Nucleus accumbens (tissue), 56 donors: Measurements from ENCODE around the gene HRG.
A peak's percentile ranks its signal among the peaks of the same experiment; 100 is the strongest.

Experiments used
- DNase-seq, 56 donors: peaks; one replicate each; lab custom pipeline; 2025; lab: John Stamatoyannopoulos, UW

The HRG gene

DNA sequence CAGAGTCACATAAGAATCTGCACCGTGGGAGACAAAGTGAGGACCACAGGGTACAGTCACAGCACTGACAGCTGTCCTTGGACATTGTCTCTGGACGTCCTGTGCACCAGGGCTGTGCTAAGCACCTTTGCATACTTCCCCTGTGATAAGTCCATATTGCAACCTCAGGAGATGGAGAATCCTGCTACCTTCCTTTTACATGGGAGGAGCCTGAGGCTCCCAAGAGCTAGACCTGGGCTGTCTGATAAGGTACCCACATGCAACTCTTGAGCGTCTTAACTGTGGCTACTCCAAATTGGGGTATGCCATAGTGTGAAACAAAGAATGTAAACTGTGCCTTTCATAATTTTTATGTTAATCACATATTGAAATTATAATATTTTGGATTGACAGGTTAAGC lies 28.1 kb upstream of the HRG start:
- no peak for DNase-seq

DNA sequence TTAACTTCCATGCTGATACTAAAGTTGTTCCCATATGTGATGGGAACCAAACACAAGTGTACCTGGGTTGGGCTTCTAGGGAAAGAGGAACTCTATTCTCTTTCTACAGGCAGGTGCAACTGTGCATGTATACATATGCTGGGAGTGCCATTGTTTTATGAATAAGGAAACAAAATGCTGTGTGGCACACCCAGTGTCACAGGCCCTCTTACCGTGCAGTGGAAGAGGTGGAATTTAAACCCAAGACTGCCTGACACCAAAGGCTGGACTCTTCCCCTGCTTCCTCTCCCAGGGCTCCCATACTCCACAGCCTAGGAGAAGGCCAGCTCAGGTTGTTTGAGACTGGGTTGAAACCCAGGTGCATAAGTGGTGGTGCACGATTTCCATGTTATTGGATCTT lies 27.6 kb upstream of the HRG start:
- DNase-seq, result no peak

DNA sequence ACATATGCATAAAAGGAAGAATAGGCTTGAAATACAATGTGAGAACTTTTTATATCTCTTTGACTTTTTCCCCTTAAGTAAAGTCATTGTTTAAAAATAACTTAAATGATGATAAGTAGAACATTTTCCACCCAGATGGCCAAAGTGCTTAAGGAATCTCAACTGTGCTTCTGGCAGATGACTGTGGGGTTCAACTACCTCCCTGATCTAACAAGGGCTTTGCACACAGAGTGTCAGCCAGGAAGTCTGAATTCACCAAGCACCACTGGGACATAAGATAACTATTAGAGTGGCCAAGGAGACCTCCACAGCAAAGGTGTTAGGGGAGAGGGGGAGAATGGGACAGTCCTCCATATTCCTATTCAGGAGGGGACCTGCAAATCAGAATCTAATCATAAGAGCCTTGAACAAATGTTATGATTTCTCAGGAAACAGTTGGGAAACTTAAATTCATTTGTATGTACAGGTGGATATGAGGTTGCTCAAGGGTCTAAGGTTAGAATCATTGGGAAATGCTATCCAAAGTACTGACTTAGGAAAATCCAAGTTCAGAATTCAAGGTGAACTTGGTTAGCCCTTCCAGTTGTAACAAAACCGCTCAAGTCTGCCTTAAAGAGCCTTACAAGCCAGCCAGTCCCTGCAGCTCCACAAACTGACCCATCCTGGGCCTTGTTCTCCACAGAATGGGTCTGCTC lies 25.9 kb upstream of the HRG start, which contains the start of gene FETUB:
Gene FETUB (plus strand): TSS at position 622 of the 695 bp plus-strand sequence. CDS start 62 bp downstream, at position 684.
- no peak for DNase-seq

DNA sequence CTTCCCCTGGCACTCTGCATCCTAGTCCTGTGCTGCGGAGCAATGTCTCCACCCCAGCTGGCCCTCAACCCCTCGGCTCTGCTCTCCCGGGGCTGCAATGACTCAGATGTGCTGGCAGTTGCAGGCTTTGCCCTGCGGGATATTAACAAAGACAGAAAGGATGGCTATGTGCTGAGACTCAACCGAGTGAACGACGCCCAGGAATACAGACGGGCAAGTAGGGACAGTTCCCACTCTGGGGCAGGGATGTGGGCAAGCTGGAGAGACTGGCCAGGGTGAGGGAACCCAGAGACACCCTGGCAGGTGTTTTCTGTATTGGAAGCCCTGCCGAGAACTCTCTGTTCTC lies 25.4 kb upstream of the HRG start:
- DNase-seq, result peak in 18 of 56 donors; percentile 2 to 61 (median 10)

DNA sequence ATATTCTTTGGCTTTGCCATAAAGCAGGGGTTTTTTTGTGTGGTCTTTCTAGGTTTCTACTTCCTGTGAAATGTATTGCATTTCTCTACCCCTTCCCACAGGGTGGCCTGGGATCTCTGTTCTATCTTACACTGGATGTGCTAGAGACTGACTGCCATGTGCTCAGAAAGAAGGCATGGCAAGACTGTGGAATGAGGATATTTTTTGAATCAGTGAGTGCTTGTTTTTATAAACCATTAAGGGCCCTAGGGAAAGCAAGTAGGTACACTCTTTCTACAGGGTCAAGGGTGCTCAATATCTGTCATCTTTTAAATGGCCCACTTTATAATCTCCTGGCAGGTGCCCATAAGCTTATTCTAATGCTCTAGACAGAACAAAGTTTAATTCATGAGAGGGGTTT lies 24.9 kb upstream of the HRG start:
- no peak for DNase-seq

DNA sequence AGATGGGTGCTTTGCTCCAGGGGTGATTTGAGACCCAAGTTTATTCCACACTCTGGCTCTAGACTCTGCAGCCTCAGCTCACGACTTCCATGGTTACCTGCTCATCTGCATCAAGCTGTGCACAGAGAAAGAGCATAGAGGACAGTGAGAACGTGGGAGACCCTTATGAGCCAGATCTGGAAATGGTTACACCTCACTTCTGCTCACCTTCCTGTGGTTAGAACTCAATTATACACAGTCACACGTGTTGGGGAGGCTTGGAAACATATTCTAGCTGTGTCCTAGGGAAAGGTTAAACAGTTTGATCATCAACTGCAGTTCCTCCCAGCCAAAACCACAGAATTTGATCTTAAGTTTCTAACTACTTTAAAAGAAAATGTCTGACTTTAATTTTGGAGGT lies 23.8 kb upstream of the HRG start:
- no peak for DNase-seq

DNA sequence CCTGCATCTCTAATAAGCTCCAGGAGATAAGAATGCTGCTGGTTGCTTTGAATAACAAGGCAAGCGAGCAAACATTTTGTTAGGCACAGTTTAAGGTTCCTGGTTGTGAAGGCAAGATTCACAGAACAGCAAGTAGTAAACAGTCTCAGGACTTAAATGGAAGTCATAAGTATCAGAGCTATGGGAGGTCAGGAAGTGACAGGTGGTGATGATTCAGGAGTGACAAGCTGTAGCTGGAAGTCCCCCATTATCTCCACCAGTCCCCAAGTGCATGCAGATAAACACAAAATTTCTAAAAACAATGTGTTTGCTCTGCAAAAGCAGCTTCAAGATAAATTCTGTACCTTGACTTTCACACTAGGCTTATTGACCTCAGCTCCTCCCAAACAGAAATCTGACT lies 22.3 kb upstream of the HRG start:
- no peak for DNase-seq

DNA sequence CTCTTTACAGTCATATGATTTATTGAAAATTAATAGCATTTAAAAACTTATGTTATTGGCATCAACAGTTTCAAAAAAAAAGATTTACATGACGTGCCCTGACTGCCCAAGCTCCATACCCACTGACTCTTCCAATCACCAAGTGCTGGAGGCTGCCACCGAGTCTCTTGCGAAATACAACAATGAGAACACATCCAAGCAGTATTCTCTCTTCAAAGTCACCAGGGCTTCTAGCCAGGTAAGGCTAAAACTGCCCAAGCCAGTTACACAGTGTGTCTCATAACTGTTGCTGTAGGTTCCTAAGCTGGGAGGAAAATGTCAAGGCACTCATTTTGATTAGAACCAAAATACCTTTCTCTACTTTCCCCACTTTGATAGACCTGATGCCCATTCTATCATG lies 21.1 kb upstream of the HRG start:
- no peak for DNase-seq

DNA sequence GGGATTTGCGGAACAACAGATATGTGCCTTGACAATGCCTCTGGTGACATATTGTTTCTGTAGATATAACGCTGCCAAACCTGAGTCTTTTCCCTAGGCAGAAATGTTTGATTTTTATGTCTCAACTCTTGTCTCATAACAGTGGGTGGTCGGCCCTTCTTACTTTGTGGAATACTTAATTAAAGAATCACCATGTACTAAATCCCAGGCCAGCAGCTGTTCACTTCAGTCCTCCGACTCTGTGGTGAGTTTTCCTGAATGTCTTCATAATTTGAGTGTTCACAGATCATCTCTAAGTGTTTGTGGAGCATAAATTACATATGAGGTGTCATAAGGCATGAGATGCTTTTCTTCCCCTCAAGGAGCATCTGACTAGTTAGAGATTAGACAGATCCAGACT lies 19.7 kb upstream of the HRG start:
- DNase-seq, result no peak

DNA sequence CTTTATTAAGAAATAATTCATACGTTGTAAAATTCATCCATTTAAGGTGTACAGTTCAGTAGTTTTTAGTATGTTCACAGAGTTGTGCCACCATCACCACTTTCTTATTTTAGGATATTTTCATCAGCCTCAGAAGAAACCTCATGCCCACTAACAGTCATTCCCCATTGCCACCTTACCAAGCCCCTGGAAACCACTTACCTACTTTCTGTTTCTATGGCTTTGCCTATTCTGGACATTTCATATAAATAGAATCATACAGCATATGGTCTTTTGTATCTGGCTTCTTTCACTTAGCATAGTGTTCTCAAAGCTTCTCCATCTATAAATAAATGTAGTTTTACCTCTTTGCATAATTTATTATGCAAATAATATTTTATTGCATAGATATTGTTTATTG lies 19.0 kb upstream of the HRG start:
- no peak for DNase-seq

DNA sequence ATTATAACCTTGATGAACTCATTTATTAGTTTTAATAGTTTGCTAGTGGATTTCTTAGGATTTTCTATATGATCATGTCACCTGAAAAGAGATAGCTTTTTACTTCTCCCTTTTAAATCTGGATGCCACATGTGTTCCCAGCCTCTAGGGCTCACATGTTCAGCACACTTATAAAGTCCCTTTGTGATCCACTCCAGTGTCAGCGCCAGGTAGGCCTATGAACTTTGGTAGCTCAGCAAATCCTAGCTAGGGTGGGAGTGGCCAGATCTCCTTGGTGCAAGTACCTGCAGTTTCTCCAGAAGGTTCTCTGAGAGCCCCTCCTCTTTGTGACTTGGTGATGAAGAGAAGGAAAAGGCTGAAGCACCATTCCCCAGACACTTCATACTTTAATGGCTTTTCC lies 17.0 kb upstream of the HRG start:
- no peak for DNase-seq

DNA sequence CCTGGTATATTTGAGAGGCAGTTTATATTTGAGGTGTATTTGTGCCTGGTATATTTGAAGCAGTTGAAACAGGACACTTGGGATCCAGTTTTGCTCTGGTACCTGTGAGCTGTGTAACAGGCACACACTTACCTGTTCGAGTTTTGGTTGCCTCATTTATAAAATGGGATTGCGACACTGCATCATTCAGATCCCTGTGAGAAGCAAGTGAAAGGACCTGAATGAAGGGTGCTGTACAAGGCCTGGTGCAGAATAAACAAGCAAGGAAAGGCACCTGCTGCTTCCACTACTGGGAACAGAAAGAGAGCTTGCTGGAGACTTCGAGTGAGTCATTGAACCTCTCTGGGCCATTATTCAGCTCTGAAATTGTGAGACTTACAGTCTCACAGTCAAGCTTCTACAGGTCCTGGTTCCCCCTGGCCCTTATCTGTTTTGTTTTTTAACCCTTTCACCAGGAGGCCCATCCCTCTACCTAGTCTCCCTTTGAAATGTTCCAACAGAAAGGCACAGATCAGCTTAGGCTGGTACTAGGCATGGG lies 14.1 kb upstream of the HRG start:
- DNase-seq, result no peak

DNA sequence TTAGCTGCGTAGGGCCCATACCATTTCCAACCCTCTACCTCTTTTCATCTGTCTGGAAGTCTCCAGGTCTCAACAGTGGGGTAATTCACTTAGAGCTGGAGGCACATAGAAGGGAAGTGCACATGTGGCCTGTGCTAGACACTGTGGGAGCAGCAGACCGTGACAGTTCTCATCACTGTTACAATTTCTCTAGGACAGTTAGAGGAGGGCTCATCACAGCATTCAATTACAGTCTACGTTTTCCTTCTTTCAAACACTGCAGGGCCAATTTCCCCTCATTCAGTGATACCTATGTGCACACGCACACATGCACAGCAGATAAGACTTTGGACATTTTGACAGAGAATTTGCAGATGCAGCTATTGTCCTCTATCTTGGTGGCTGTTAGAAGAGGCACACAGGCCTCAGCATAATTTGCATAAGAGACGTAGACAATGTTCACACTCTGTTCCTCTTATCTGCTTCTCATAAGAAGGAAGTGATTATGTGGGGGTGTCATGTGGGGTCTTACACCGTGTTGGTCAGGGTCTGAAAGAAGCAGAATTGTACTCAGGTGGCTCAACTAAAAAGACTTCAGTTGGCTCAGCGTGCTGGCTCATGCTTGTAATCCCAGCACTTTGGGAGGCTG lies 12.6 kb upstream of the HRG start:
- no peak for DNase-seq

DNA sequence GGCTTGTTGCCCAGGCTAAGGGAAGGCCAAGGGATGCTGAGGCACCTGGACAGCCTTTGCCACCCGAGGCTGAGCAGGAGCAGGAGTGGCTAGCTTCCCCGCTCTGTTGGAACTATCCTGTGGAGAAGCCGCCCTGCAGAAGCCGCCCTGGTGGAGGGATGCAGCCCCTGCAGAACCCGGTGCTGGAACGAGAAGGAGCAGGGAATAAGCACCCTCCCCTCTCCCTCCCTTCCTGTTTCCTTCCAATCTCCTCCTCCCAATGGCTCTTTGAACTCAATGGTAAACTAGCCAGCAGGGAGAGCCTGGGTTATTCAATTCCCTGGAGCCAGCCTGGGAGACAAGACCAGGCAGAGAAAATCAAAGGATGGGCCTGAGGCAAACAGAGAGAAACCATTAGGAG lies 11.8 kb upstream of the HRG start:
- no peak for DNase-seq

DNA sequence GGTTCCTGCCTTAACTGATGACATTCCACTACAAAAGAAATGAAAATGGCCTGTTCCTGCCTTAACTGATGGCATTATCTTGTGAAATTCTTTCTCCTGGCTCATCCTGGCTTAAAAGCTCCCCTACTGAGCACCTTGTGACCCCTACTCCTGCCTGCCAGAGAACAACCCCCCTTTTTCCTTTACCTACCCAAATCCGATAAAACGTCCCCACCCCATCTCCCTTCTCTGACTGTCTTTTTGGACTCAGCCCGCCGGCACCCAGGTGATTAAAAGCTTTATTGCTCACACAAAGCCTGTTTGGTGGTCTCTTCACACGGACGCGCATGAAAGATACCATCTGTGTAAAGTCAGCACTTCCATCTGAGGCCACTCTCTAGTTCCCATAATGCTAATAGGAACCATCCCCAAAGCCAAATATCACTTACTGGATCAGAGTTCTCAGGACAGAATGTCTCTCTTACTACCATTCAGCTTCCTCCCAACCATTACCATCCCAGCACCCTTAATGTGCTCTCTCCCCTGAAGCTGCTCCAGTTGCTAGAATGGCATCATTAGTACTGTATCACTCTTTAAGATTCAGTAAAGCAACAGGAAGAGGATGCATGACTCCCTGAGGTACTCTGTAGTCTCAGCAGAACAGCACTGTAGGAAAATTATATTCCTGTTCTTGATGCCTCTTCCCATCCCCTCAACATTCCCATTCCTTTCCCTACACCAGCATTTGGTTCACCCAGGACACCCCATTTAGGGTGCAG lies 2.3 kb upstream of the HRG start:
- no peak for DNase-seq

DNA sequence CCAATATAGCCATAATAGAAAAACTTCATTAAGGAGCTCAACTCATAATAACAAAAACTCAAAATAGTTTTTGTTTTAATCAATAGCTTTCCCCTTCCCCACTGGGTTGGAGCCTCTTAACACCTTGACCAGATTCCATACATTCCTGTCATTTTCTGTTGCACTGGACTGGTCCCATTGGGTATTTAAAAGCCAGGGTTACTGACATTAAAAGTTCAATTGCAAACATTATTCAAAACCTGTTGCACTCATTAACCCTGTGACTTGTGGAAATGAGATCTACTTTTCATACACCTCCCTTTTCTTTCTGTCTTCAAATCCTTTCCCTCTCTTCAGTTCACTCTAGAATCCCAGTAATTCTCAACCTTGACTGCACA lies 1.7 kb upstream of the HRG start:
- no peak for DNase-seq

DNA sequence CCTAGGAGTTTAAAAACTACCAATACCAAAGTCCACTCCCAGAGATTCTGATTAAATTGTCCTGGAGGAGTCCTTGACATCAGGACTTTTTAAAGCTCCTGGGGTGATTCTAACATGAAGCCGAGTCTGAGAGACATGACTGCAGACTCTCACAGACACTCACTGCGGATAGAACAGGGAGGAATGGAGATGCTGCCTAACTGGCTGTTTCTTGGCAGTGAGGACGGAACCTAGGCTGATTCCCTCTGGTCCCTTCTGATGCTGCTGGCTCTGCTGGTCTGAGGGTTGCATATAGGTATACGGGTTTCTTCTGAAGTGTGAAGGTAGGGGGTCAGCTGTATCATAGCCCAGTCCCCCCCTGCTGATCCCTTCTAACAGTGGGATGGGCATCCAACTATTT lies 1.3 kb upstream of the HRG start:
- DNase-seq, result no peak

DNA sequence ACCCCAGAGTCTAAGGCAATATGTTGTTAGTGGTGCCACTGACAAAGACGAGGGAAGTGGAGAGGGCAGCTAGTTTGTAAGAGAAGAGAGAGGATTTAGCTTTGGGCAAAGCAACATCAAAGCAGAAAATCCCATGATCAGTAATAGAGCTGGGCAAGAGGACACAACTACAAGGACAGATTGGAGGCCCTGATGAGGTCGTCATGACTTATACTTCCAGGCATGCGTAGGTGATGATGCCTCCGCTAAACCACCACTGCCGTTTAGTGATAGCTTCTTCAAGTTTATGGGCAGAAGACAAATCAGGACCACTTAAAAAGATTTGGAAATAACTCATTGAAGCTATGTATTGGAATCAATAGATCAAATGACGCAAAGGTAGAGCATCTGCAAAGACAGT lies 2.6 kb downstream of the HRG start:
- no peak for DNase-seq

DNA sequence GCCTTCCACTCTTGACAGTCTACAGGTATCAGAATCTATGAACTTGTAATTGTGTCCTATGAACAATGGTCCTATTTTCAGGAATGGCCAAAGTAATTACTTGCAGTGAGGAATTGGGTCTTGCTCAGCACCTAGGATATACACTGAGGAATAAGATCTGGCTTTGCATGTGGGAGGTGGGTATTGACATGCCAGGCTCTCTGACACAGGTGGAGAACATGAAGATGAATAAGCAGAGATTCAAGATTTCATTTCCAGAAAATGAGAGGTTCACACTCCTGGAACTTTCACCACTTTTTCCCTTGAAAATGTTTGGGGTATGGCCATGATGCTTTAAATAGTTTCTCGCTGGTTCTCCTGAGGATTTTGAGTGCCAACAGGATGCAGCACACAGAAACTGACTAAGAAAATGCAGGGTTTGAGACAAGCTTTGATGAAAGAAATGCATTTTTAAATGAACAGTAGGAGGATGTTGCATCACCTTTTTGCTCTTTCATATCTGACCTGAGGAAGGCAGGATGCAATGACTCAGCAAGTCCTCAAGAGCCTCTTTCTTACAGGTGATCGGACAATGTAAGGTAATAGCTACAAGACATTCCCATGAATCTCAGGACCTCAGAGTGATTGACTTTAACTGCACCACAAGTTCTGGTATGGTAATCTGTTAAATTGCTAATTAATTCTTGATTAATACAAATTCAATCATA lies 3.7 kb downstream of the HRG start:
- no peak for DNase-seq

DNA sequence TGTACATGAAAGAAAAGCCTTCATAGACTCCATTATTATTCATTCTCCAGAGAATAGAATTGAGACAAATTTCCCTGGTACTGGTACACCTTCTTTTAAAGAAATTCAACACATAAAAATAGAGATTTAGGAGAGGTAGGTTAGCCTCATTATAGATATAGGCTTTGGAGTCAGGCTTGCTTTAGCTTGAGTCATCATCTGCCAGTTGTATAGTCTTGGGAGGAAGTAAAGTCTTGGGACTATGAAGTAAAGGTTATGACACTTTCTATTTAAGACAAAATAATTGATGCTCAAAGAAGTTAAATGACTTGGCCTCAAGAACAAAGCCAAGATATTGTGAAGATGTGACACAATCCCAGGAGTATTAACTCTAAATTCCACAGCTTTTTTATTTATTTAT lies 4.3 kb downstream of the HRG start:
- DNase-seq, result no peak

DNA sequence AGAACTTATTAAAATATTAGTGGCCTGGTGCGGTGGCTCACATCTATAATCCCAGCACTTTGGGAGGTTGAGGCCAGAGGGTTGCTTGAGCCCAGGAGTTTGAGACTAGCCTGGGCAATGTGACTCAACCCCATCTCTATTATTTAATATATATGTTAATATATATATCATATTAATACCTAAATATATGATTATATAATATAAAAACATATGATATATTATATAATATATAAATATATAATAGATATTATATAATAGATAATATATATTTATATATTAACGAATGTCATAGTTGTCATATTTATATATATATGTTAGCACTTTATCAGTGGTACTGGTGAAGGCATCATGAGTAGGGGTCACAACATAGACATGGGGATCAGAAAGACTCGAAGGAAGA lies 5.2 kb downstream of the HRG start:
- no peak for DNase-seq
